ENCODE results near the gene PACRG.

DNA sequence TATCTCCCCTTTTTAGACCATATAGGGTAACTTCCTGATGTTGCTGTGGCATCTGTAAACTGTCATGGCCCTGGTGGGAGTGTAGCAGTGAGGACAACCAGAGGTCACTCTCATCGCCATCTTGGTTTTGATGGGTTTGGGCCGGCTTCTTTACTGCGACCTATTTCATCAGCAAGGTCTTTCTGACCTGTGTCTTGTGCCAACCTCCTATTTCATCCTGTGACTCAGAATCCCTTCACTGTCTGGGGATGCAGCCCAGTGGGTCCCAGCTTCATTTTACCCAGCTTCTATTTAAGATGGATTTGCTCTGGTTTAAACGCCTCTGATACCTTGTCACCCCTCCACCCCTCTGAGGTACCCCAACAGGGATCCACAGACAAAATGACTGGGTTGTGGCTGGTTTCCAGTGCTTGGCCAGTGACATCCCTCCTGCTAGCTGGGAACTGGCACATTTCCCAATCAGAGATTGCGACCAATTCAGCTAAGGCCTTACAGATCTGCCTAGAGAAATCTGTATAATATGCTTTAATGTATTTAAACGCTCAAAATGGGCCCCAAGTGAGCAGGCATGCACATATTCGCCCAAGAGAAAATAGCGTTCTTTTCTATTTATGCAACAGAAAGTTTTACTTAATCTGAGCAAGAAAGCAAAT is 371.2 kb downstream of the PACRG start:
- no peak for TF ChIP-seq YY1 (IDR thresholded peaks at IDR 0.05; ENCODE audit: insufficient read depth, insufficient read length)
- no peak for TF ChIP-seq ZNF274 (IDR thresholded peaks at IDR 0.05; ENCODE audit: low read depth, low read length)

All from NT2/D1 (cell line).